ENCODE data around the gene GSKIP.

GSKIP gene

GRCh38 chr14:96421236-96421635 is 57.9 kb downstream of the GSKIP start:
- no peak for DNase-seq

GRCh38 chr14:96422992-96423391 is 59.7 kb downstream of the GSKIP start:
- DNase-seq: no peak

- no peak for DNase-seq
These were observed 60.3 kb downstream of the GSKIP start for GRCh38 chr14:96423446-96424108.

GRCh38 chr14:96424109-96424989 is 61.0 kb downstream of the GSKIP start:
- peak in 1 of 2 donors; percentile 74 for DNase-seq

GRCh38 chr14:96434040-96434439 is 70.7 kb downstream of the GSKIP start:
- DNase-seq: no peak
